ENCODE data around the gene WDR70. TPM values are rescaled to one million over a fixed set of nuclear protein-coding genes. Genes with fewer than 3 reads are reported as not detected.
"Not testable (repeated sequence)": the region's sequence is repeated elsewhere in the genome, so short reads cannot be mapped to it uniquely, and the experiment has no call there.

WDR70 gene
- total RNA-seq, 2 experiments from 2014 or later: 28.8 to 35.3 TPM

DNA sequence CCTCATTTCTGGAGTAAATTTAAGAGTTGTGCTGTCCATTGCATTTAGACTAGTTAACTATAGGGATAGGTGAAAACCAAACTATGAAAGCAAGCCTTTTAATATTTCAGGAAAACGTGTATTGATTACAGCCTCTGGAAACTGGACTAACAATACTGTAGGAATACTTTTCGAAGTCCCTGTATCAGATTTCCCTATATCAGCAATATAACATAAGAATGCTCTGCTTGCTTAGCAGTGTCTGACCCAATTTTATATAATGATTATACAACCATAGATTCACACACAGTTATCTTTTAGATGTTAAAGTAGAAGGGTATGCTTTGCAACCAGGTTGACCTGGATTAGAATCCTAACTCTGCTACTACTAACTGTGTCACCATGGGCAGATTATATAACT is 203.1 kb downstream of the WDR70 start:
- Mint-ChIP-seq H3K9me3 (ENCODE audit: insufficient read depth) (no peaks in the 10 kb centered on the region), H3K4me1 (ENCODE audit: low read depth) (no peaks in the 10 kb centered on the region), H3K27ac (no peak overlapping the region), H3K27me3 (ENCODE audit: low read depth) (no peaks in the 10 kb centered on the region), H3K36me3 (ENCODE audit: low read depth) (peaks cover 1% of the 10 kb centered on the region), H3K4me3 (no peak overlapping the region)
- DNase-seq: no peak
- POLR2A ChIA-PET: interaction anchor here (0.9 kb wide), 1 partner anchor 13 kb away, joined by 3 read pairs; no protein-coding TSS in a partner anchor
- CTCF ChIA-PET: no interaction called here
- ATAC-seq: no peak

DNA sequence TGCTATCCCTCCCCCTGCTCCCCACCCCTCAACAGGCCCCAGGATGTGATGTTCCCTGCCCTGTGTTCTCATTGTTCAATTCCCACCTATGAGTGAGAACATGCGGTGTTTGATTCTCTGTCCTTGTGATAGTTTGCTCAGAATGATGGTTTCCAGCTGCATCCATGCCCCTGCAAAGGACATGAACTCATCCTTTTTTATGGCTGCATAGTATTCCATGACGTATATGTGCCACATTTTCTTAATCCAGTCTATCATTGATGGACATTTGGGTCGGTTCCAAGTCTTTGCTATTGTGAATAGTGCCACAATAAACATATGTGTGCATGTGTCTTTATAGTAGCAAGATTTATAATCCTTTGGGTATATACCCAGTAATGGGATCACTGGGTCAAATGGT is 214.2 kb downstream of the WDR70 start:
- CTCF ChIA-PET; H3K27ac Mint-ChIP-seq; DNase-seq; H3K9me3 Mint-ChIP-seq (ENCODE audit: insufficient read depth); POLR2A ChIA-PET; H3K4me1 Mint-ChIP-seq (ENCODE audit: low read depth); H3K27me3 Mint-ChIP-seq (ENCODE audit: low read depth); ATAC-seq; H3K4me3 Mint-ChIP-seq: not testable (repeated sequence)
- peaks cover 18% of the 10 kb centered on the region for H3K36me3 Mint-ChIP-seq (ENCODE audit: low read depth)

DNA sequence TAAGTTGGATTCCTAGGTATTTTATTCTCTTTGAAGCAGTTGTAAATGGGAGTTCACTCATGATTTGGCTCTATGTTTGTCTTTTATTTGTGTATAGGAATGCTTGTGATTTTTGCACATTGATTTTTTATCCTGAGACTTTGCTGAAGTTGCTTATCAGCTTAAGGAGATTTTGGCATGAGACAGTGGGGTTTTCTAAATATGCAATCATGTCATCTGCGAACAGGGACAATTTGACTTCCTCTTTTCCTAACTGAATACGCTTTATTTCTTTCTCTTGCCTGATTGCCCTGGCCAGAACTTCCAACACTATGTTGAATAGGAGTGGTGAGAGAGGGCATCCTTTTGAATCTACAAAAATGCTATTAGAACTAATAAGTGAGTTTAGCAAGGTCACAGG is 215.7 kb downstream of the WDR70 start:
- H3K27me3 Mint-ChIP-seq (ENCODE audit: low read depth); DNase-seq; CTCF ChIA-PET; H3K9me3 Mint-ChIP-seq (ENCODE audit: insufficient read depth); ATAC-seq; H3K4me1 Mint-ChIP-seq (ENCODE audit: low read depth); H3K4me3 Mint-ChIP-seq; H3K27ac Mint-ChIP-seq: not testable (repeated sequence)
- peaks cover 25% of the 10 kb centered on the region for H3K36me3 Mint-ChIP-seq (ENCODE audit: low read depth)
- POLR2A ChIA-PET: interaction anchor here (1.0 kb wide), 1 partner anchor 12 kb away, joined by 3 read pairs; no protein-coding TSS in a partner anchor

DNA sequence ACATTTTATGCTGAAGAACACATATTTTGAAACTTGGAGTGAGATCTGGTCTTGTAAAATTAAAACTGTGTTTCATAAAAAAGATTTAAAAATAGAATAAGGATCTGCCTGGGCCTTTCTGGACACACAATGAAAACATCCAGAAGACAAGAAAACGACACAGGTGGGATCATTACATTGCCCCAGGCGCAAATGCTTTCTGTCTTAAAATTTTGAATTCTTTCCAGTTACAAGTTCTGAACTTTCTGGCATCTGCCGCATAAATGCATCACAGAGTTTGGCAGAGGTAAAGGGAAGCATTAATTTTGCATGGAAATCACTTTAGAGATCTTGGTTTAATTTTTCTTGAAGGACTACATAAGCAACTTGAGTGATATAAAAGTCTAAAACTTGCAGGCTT is 219.6 kb downstream of the WDR70 start:
- Mint-ChIP-seq H3K4me3 (no peak overlapping the region), H3K9me3 (ENCODE audit: insufficient read depth) (peaks cover 9% of the 10 kb centered on the region), H3K36me3 (ENCODE audit: low read depth) (peaks cover 16% of the 10 kb centered on the region), H3K4me1 (ENCODE audit: low read depth) (no peaks in the 10 kb centered on the region), H3K27me3 (ENCODE audit: low read depth) (no peaks in the 10 kb centered on the region), H3K27ac (no peak overlapping the region)
- POLR2A ChIA-PET: no interaction called here
- ATAC-seq (no peak), DNase-seq (no peak)
- CTCF ChIA-PET: no interaction called here

DNA sequence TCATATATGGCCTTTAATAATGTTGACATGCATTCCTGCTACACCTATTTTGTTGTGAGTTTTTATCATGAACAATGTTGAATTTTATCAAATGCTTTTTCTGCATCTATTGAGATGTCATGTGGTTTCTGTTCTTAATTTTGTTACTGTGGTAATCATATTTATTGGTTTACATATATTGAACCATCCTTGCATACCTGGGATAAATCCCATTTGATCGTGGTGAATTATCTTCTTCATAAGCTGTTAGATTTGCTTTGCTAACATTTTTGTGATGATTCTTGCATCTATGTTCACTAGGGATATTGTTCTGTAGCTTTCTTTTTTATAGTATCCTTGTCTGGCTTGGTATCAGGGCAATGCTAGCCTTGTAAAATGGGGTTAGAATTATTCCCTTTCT is 222.0 kb downstream of the WDR70 start:
- H3K4me1 Mint-ChIP-seq (ENCODE audit: low read depth): no peaks in the 10 kb centered on the region
- no peaks in the 10 kb centered on the region for H3K27me3 Mint-ChIP-seq (ENCODE audit: low read depth)
- DNase-seq: no peak
- no peak for ATAC-seq
- peaks cover 9% of the 10 kb centered on the region for H3K9me3 Mint-ChIP-seq (ENCODE audit: insufficient read depth)
- POLR2A ChIA-PET: no interaction called here
- no peak overlapping the region for H3K4me3 Mint-ChIP-seq
- H3K36me3 Mint-ChIP-seq (ENCODE audit: low read depth): peaks cover 19% of the 10 kb centered on the region
- CTCF ChIA-PET: no interaction called here
- no peak overlapping the region for H3K27ac Mint-ChIP-seq

DNA sequence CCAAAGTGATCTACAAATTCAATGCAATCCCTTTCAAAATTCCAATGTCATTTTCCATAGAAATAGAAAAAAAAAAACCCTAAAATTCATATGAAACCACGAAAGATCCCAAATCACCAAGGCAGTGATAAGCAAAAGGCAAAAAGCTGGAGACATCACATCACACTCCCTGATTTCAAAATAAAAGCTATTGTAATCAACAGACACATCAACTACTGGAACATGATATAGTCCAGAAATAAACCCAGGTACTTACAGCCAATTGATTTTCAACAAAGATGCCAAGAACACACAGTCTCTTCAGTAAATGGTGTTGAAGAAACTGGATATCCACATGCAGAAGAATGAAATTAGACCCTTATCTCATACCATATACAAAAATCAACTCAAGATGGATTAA is 224.0 kb downstream of the WDR70 start:
- Mint-ChIP-seq H3K27me3 (ENCODE audit: low read depth) (no peaks in the 10 kb centered on the region), H3K27ac (no peak overlapping the region), H3K4me3 (no peak overlapping the region), H3K4me1 (ENCODE audit: low read depth) (no peaks in the 10 kb centered on the region), H3K9me3 (ENCODE audit: insufficient read depth) (peaks cover 5% of the 10 kb centered on the region), H3K36me3 (ENCODE audit: low read depth) (peaks cover 19% of the 10 kb centered on the region)
- no peak for DNase-seq
- CTCF ChIA-PET: no interaction called here
- no peak for ATAC-seq
- POLR2A ChIA-PET: no interaction called here

DNA sequence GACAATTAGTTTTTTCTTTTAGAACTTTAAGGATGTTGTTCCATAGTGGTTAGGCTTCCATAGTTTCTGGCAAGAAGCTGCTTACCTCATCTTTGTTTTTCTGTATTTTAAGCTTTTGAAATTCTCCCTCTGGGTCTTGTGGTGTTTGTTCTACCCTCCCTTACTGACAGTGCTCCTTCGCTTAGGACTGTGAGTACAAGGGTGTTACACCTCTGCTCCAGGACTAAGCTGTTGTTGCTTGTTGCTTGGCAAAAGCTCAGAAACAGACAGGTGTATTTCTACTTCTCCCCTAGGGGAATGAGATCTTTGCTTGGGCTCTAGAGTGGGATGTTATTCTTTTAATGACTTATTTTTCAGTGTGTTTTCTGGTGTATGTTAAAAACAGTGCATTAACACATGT is 225.2 kb downstream of the WDR70 start:
- ChIA-PET POLR2A (no interaction called here), CTCF (no interaction called here)
- no peaks in the 10 kb centered on the region for H3K4me1 Mint-ChIP-seq (ENCODE audit: low read depth)
- no peak overlapping the region for H3K27ac Mint-ChIP-seq
- peaks cover 15% of the 10 kb centered on the region for H3K36me3 Mint-ChIP-seq (ENCODE audit: low read depth)
- H3K4me3 Mint-ChIP-seq: no peak overlapping the region
- H3K9me3 Mint-ChIP-seq (ENCODE audit: insufficient read depth): peaks cover 5% of the 10 kb centered on the region
- no peak for DNase-seq
- ATAC-seq: no peak
- H3K27me3 Mint-ChIP-seq (ENCODE audit: low read depth): no peaks in the 10 kb centered on the region

DNA sequence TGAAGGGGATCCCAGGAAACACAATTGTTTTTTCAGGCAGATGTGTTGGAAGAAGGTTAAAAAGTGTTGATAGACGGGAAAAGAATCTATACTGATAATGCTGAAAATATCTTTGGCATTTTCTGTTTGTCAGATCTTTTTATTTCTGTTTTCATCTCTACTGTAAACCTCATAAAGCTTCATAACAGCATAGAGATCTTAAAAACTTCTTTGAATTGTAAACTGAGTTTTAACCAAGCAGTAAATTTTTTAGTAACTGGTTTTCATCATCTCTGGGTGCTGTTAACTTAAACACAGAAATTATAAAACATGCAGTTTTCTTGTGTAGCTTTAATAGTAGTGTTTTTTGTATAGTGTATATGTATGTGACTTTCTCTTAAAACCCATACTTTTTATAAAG is 227.0 kb downstream of the WDR70 start:
- Mint-ChIP-seq H3K4me1 (ENCODE audit: low read depth) (no peaks in the 10 kb centered on the region), H3K9me3 (ENCODE audit: insufficient read depth) (peaks cover 5% of the 10 kb centered on the region), H3K36me3 (ENCODE audit: low read depth) (peaks cover 12% of the 10 kb centered on the region), H3K27ac (no peak overlapping the region), H3K27me3 (ENCODE audit: low read depth) (no peaks in the 10 kb centered on the region), H3K4me3 (no peak overlapping the region)
- POLR2A ChIA-PET: no interaction called here
- ATAC-seq (no peak), DNase-seq (no peak)
- CTCF ChIA-PET: no interaction called here

DNA sequence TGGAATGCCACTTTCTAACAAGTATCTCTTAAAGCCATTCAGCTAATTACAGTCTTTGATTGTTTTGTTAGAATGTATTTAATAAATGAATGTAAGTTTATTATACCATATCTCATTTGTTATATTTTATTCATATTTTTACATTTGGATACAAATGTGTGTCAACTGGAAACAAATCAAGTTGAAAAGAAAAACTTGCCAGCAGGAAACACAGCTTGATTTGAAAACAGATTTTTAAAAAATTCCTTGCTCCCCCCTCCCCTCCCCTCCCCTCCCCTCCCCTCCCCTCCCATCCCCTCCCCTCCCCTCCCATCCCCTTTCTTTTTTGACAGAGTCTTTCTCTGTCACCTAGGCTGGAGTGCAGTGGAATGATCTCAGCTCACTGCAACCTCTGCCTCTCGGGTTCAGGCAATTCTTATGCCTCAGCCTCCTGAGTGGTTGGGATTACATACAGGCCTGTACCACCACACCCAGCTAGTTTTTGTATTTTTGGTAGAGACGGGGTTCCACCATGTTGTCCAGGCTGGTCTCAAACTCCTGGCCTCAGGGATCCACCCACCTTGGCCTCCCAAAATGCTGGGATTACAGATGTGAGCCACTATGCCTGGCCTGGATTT is 227.6 kb downstream of the WDR70 start:
- Mint-ChIP-seq H3K36me3 (ENCODE audit: low read depth) (peaks cover 9% of the 10 kb centered on the region), H3K4me1 (ENCODE audit: low read depth) (no peaks in the 10 kb centered on the region), H3K9me3 (ENCODE audit: insufficient read depth) (peaks cover under 1% of the 10 kb centered on the region), H3K27me3 (ENCODE audit: low read depth) (no peaks in the 10 kb centered on the region), H3K4me3 (no peak overlapping the region), H3K27ac (no peak overlapping the region)
- DNase-seq (no peak), ATAC-seq (no peak)
- CTCF ChIA-PET: no interaction called here
- POLR2A ChIA-PET: no interaction called here

DNA sequence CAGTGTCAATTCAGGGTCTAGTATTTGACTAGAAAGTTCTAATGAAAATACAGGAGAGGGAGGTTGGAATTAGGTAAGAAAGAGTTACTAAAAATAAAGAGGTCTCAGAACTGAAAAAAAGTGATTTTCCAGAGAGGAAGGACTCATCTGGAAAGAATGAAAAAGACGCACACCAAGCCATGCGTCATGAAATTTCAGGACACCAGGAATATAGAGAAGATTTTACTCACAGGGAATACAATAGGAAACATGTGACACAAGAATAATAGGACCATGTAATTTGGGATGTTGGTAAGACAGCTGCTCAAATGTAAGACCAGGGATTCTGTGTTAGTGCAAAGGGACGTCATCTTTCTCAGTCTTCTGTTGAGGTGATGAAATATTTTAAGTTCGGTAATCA is 236.1 kb downstream of the WDR70 start:
- Mint-ChIP-seq H3K9me3 (ENCODE audit: insufficient read depth) (no peaks in the 10 kb centered on the region), H3K4me3 (no peak overlapping the region), H3K36me3 (ENCODE audit: low read depth) (peaks cover 2% of the 10 kb centered on the region), H3K27ac (no peak overlapping the region), H3K4me1 (ENCODE audit: low read depth) (no peaks in the 10 kb centered on the region), H3K27me3 (ENCODE audit: low read depth) (no peaks in the 10 kb centered on the region)
- POLR2A ChIA-PET: no interaction called here
- CTCF ChIA-PET: no interaction called here
- no peak for ATAC-seq
- DNase-seq: no peak

DNA sequence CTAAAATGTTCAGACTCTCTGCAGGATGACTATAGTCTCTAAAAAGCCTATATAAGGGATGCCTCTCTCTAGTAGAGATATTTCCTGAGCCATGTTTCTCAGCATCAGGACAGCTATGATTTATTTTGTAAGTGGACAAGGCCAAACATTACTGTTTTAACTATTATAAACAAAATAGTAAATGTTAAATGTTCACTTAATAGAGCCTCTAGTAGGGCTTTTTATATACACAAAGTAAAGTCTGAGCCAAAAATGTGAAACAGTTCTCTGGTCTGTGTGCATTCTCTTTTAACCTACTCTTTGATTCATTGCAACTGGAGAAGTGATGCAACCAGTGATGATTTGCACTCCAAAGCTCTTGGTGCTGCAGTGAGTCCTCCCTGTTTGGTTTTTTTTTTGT is 240.2 kb downstream of the WDR70 start:
- peaks cover 10% of the 10 kb centered on the region for H3K36me3 Mint-ChIP-seq (ENCODE audit: low read depth)
- DNase-seq (no peak), ATAC-seq (no peak)
- no peak overlapping the region for H3K27ac Mint-ChIP-seq
- CTCF ChIA-PET: no interaction called here
- POLR2A ChIA-PET: no interaction called here
- H3K9me3 Mint-ChIP-seq (ENCODE audit: insufficient read depth): no peaks in the 10 kb centered on the region
- no peaks in the 10 kb centered on the region for H3K4me1 Mint-ChIP-seq (ENCODE audit: low read depth)
- no peaks in the 10 kb centered on the region for H3K27me3 Mint-ChIP-seq (ENCODE audit: low read depth)
- H3K4me3 Mint-ChIP-seq: no peak overlapping the region

DNA sequence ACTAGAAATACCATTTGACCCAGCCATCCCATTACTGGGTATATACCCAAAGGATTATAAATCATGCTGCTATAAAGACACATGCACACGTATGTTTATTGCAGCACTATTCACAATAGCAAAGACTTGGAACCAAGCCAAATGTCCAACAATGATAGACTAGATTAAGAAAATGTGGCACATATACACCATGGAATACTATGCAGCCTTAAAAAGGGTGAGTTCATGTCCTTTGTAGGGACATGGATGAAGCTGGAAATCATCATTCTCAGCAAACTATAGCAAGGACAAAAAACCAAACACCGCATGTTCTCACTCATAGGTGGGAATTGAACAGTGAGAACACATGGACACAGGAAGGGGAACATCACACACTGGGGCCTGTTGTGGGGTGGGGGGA is 243.2 kb downstream of the WDR70 start:
- H3K36me3 Mint-ChIP-seq (ENCODE audit: low read depth); ATAC-seq; H3K27me3 Mint-ChIP-seq (ENCODE audit: low read depth); POLR2A ChIA-PET; H3K9me3 Mint-ChIP-seq (ENCODE audit: insufficient read depth); DNase-seq; H3K4me3 Mint-ChIP-seq; H3K4me1 Mint-ChIP-seq (ENCODE audit: low read depth); H3K27ac Mint-ChIP-seq: not testable (repeated sequence)
- CTCF ChIA-PET: interaction anchor here (0.6 to 1.2 kb wide), 2 partner anchors 15 to 210 kb away, joined by 3 to 4 read pairs; no protein-coding TSS in a partner anchor

DNA sequence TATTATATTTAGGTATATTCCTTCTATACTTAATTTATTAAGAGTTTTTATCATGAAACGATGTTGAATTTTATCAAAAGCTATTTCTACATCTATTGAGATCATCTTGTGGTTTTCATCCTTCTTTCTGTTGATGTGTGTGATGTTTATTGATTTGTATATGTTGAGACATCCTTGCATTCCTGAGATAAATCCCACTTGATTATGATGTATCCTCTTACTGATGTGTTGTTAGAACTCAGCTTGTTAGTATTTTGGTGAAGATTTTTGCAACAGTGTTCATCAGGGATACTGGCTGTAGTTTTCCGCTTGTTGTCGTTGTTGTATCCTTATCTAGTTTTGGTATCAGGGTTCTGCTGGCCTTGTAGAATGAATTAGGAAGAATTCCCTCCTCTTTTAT is 247.1 kb downstream of the WDR70 start:
- H3K4me3 Mint-ChIP-seq: no peak overlapping the region
- no peaks in the 10 kb centered on the region for H3K4me1 Mint-ChIP-seq (ENCODE audit: low read depth)
- H3K27ac Mint-ChIP-seq: no peak overlapping the region
- H3K27me3 Mint-ChIP-seq (ENCODE audit: low read depth): no peaks in the 10 kb centered on the region
- H3K9me3 Mint-ChIP-seq (ENCODE audit: insufficient read depth): peaks cover 20% of the 10 kb centered on the region
- CTCF ChIA-PET: no interaction called here
- no peak for ATAC-seq
- peaks cover 28% of the 10 kb centered on the region for H3K36me3 Mint-ChIP-seq (ENCODE audit: low read depth)
- no peak for DNase-seq
- POLR2A ChIA-PET: no interaction called here
